Sigmoid colon (tissue), 4 donors: ENCODE measurements around the gene SLC25A1.

ENCODE experiments used
- CTCF ChIP-seq, 4 experiments: fragments of 450-650 bp in 3 of 4; fragments of 200-600 bp in 1 of 4; IDR thresholded peaks; one replicate each; pipeline ENCODE4 v1.5.1; 2016 to 2019; ENCODE audit warnings: antibody characterized with exemption in 4 of 4, mild to moderate bottlenecking in 3 of 4, moderate library complexity in 2 of 4
- EP300 ChIP-seq, 4 donors: sonication (generic); formaldehyde crosslinking; IDR thresholded peaks; one replicate each; pipeline ENCODE4 v1.6.1; 2017; ENCODE audit warnings: antibody characterized with exemption in 4 of 4
- POLR2A ChIP-seq, 2 donors: fragments of 450-650 bp; IDR thresholded peaks; one replicate each; pipeline ENCODE4 v1.6.1; 2016; ENCODE audit warnings: antibody characterized with exemption in 2 of 2, mild to moderate bottlenecking in 2 of 2, moderate library complexity in 2 of 2

DNA sequence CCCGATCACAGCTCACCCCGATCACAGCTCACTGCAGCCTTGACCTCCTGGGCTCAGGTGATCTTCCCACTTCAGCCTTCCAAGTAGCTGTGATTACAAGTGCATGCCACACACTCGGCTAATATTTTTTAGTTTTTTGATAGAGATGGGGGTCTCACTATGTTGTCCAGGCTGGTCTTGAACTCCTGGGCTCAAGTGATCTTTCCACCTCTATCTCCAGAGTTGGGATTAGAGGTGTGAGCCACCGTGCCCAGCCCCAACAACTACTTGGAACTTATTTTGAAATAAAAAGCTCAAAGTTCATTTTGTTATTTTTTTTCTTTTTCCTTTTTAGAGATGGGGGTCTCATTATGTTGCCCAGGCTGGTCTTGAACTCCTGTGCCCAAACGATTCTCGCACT is 27.8 kb upstream of the SLC25A1 start:
- no peak for TF ChIP-seq CTCF (IDR thresholded peaks at IDR 0.05)
- no peak for TF ChIP-seq POLR2A (IDR thresholded peaks at IDR 0.05)
- no peak for TF ChIP-seq EP300 (IDR thresholded peaks at IDR 0.05)
